ENCODE data around the gene SLC25A10.
"Not testable (repeated sequence)": the region's sequence is repeated elsewhere in the genome, so short reads cannot be mapped to it uniquely, and the experiment has no call there.

Gene SLC25A10

GRCh38 chr17:81722184-81723120, 10.4 kb downstream of the SLC25A10 start:
- no peak for DNase-seq

- no peak for DNase-seq
Measured at GRCh38 chr17:81723651-81724209, 11.6 kb downstream of the SLC25A10 start.

GRCh38 chr17:81725439-81725838, 13.4 kb downstream of the SLC25A10 start:
- no peak for DNase-seq

- DNase-seq: no peak
Measured at GRCh38 chr17:81726004-81726403, 13.9 kb downstream of the SLC25A10 start.

- no peak for DNase-seq
Measured at GRCh38 chr17:81727324-81728031, 15.4 kb downstream of the SLC25A10 start.

- DNase-seq: peak; percentile 73
Measured at GRCh38 chr17:81733507-81734404, 21.7 kb downstream of the SLC25A10 start.

GRCh38 chr17:81734405-81735263, 22.6 kb downstream of the SLC25A10 start:
- DNase-seq: no peak

GRCh38 chr17:81735264-81736102, 23.4 kb downstream of the SLC25A10 start:
- DNase-seq: no peak

GRCh38 chr17:81737947-81738800, 26.1 kb downstream of the SLC25A10 start:
- DNase-seq: no peak

GRCh38 chr17:81738801-81739393, 26.8 kb downstream of the SLC25A10 start:
- no peak for DNase-seq

- not testable (repeated sequence) for DNase-seq
Measured at GRCh38 chr17:81739593-81739992, 27.5 kb downstream of the SLC25A10 start.

- no peak for DNase-seq
Measured at GRCh38 chr17:81740395-81740961, 28.4 kb downstream of the SLC25A10 start.

GRCh38 chr17:81741049-81741593, 29.0 kb downstream of the SLC25A10 start:
- DNase-seq: no peak

- no peak for DNase-seq
Measured at GRCh38 chr17:81741594-81742452, 29.7 kb downstream of the SLC25A10 start.
